Lower leg skin (tissue), 3 donors: Measurements from ENCODE around the gene ESR2.

Experiments
- CTCF ChIP-seq, 3 donors: fragments of 450-650 bp; IDR thresholded peaks; one replicate each; pipeline ENCODE4 v1.5.1; 2016; ENCODE audit warnings: antibody characterized with exemption in 3 of 3, mild to moderate bottlenecking in 3 of 3, moderate library complexity in 2 of 3
- POLR2A ChIP-seq, 2 donors: fragments of 450-650 bp; IDR thresholded peaks; one replicate each; pipeline ENCODE4 v1.6.1; 2016 to 2017; ENCODE audit warnings: antibody characterized with exemption in 2 of 2, mild to moderate bottlenecking in 1 of 2, moderate library complexity in 1 of 2

GRCh38 chr14:64119500-64119899 is 174.7 kb downstream of the ESR2 start:
- TF ChIP-seq POLR2A (IDR thresholded peaks at IDR 0.05) (no peak), CTCF (IDR thresholded peaks at IDR 0.05) (no peak)
